Activated CD4-positive, alpha-beta memory T cell treated with anti-CD3 and anti-CD28 coated beads for 36 hours (primary cell): ENCODE data around the gene RCN1. TPM values are rescaled to one million over a fixed set of nuclear protein-coding genes. Genes with fewer than 3 reads are reported as not detected.

ENCODE experiments used
- CTCF ChIA-PET: fragments of 350-600 bp; sonication (Branson Sonifier 250); formaldehyde crosslinking; loops from one replicate; lab custom pipeline; 2021; ENCODE audit warnings: antibody characterized with exemption, inconsistent platforms; lab: Charles Lee
- POLR2A ChIA-PET: fragments of 350-600 bp; sonication (Branson Sonifier 250); formaldehyde crosslinking; loops from one replicate; lab custom pipeline; 2021; ENCODE audit warnings: antibody characterized with exemption; lab: Charles Lee
- DNase-seq: peaks from one replicate; pipeline ENCODE4 v3.0.0-alpha.2; 2020
- H3K27ac Mint-ChIP-seq: one replicate; pipeline ENCODE4 v1.8.0; 2021; ENCODE audit warnings: mixed read lengths
- H3K27me3 Mint-ChIP-seq: one replicate; pipeline ENCODE4 v1.8.0; 2021; ENCODE audit warnings: mixed read lengths
- H3K36me3 Mint-ChIP-seq: one replicate; pipeline ENCODE4 v1.8.0; 2021; ENCODE audit warnings: mixed read lengths
- H3K4me1 Mint-ChIP-seq: one replicate; pipeline ENCODE4 v1.8.0; 2021; ENCODE audit warnings: low read depth, mixed read lengths
- H3K4me3 Mint-ChIP-seq: one replicate; pipeline ENCODE4 v1.8.0; 2021; ENCODE audit warnings: mild to moderate bottlenecking, mixed read lengths
- H3K9me3 Mint-ChIP-seq: one replicate; pipeline ENCODE4 v1.8.0; 2021; ENCODE audit warnings: mixed read lengths
- intact Hi-C: fragments of 100-400 bp; cut with micrococcal nuclease; formaldehyde crosslinking; loops from one replicate; pipeline ENCODE4 v1.15.1; 2023
- total RNA-seq, 2 experiments: library from RNA; stranded (reverse); gene quantifications; one replicate each; pipeline ENCODE4 v1.2.3, GENCODE V29; 2021

Gene RCN1
- total RNA-seq, result 10 to 100 TPM; 25.4 to 27.0 TPM

DNA sequence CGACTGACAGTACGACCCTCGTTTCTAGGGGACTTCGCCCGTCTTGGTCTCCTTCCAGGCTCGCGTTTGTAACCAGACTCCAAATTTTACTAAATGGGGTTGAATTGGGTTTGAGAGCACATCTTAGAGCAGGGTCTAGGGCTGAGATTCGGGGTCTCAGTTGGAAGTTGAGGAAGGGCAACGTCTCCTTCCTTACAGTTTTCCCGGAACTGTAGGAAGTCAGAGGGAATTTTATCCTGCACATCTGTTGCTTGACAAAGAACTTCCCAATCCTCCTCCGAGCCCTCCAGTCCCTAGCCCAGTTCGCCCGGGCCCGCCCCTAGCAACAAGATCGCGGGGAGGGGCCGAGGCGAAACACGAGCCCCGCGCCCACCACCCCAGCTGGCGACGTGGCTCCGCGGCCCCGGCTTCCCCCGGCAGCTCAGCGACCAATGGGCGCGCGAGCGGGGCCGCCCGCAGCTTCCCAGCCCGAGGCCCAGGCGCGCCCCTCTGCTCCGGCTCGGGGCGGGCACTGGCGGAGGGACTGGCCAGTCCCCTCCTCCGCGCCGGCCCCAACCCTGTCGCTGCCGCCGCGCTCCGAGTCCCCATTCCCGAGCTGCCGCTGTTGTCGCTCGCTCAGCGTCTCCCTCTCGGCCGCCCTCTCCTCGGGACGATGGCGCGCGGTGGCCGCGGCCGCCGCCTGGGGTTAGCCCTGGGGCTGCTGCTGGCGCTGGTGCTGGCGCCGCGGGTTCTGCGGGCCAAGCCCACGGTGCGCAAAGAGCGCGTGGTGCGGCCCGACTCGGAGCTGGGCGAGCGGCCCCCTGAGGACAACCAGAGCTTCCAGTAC, at the start of gene RCN1:
Gene RCN1, plus strand, starts transcription at position 530 of the 826 bp plus-strand sequence. Its CDS starts 123 bp downstream, at position 653.
- intact Hi-C loops, result loop anchor here (5.0 to 10.0 kb wide), 4 partner anchors 276 to 723 kb away; partner anchors contain the start of genes DCDC1, DNAJC24, EIF3M and ELP4
- Mint-ChIP-seq H3K27ac (peak within 1 kb of the TSS; percentile 85), H3K9me3 (no peaks in the 10 kb centered on the region), H3K36me3 (no peaks in the 10 kb centered on the region), H3K27me3 (peaks cover 14% of the 10 kb centered on the region), H3K4me1 (peaks cover 39% of the 10 kb centered on the region), H3K4me3 (peak within 1 kb of the TSS; percentile 80)
- ChIA-PET POLR2A (interaction anchor here (1.0 kb wide), 1 partner anchor 48 kb away, joined by 3 read pairs; no protein-coding TSS in a partner anchor), CTCF (interaction anchor here (1.3 kb wide), 1 partner anchor 85 kb away, joined by 3 read pairs; no protein-coding TSS in a partner anchor)
- peak; percentile 50 for DNase-seq

- ChIA-PET POLR2A (no interaction called here), CTCF (interaction anchor here (4.4 kb wide), 1 partner anchor 133 kb away, joined by 23 read pairs; no protein-coding TSS in a partner anchor)
- no peaks in the 10 kb centered on the region for H3K9me3 Mint-ChIP-seq
These were observed 47.1 kb upstream of the RCN1 start for GRCh38 chr11:32043737-32044136.

DNA sequence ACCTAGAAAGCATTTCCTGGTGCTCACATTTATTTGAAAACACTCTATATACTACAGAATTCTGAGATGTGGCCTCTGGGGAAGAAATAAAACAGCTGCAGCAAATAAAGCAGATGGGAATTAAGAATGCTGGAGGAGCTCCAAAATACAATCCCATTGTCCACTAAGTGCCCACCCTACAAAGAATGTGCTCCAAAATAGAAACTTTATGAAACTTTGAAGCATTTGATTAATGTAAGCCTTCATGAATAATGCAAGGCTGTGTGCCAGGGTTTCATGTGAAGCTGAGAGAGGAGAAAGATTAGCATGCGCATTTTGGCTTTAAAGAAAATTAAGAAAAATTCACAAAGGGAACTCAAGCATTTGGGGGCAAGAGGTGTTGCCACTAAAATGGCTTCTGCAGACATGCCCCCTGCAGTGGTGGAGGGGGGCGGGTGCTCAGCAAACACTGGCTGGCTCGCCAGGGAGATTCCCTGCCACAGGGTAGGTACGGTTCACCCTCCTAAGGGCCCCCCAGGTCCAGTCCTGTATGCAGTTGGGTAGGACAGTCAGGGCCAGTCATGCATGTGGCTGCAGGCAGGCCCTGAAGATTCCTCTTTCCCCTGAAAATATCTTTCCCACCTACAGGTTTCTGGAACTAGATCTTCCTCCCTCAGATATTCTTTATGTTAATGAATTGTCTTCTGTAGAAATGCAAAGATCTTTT, 46.6 kb upstream of the RCN1 start:
- H3K4me3 Mint-ChIP-seq, result no peak overlapping the region
- no peak overlapping the region for H3K27ac Mint-ChIP-seq
- POLR2A ChIA-PET, result no interaction called here
- H3K27me3 Mint-ChIP-seq, result peaks cover 16% of the 10 kb centered on the region
- no peaks in the 10 kb centered on the region for H3K36me3 Mint-ChIP-seq
- no peaks in the 10 kb centered on the region for H3K4me1 Mint-ChIP-seq
- intact Hi-C loops, result no loop called here
- CTCF ChIA-PET, result interaction anchor here (4.4 kb wide), 1 partner anchor 132 kb away, joined by 23 read pairs; no protein-coding TSS in a partner anchor
- no peak for DNase-seq
- H3K9me3 Mint-ChIP-seq, result no peaks in the 10 kb centered on the region

More at GRCh38 chr11:32043737-32044136, 47.1 kb upstream of the RCN1 start:
- DNase-seq, result no peak
- H3K4me3 Mint-ChIP-seq, result no peak overlapping the region
- H3K4me1 Mint-ChIP-seq, result no peaks in the 10 kb centered on the region
- no peak overlapping the region for H3K27ac Mint-ChIP-seq
- intact Hi-C loops, result no loop called here
- peaks cover 15% of the 10 kb centered on the region for H3K27me3 Mint-ChIP-seq
- no peaks in the 10 kb centered on the region for H3K36me3 Mint-ChIP-seq

GRCh38 chr11:32045456-32045855, 45.4 kb upstream of the RCN1 start:
- no peak for DNase-seq
- intact Hi-C loops, result no loop called here
- Mint-ChIP-seq H3K4me3 (no peak overlapping the region), H3K9me3 (no peaks in the 10 kb centered on the region), H3K27ac (no peak overlapping the region), H3K36me3 (no peaks in the 10 kb centered on the region), H3K27me3 (peaks cover 15% of the 10 kb centered on the region), H3K4me1 (no peaks in the 10 kb centered on the region)
- ChIA-PET POLR2A (no interaction called here), CTCF (interaction anchor here (1.5 to 4.4 kb wide), 2 partner anchors 10 to 131 kb away, joined by 3 to 23 read pairs; no protein-coding TSS in a partner anchor)

DNA sequence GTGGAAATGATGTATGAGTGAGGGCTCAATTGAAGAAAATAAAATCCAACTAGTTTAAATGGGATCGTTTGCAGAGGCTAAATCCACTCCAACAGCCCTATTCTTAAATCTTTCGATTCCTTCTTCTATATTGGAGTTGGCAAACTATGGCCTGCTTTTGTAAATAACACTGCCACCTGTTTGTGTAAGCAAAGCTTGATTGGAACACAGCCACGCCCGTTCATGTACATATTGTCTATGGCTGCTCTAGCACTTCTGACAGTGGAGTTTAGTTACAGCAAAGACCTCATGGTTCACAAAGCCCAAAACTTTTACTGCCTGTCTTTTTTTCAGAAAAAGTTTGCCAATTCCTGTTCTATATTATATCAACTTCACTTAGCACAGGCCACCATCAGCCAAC, 40.6 kb upstream of the RCN1 start:
- Mint-ChIP-seq H3K4me1 (no peaks in the 10 kb centered on the region), H3K36me3 (no peaks in the 10 kb centered on the region), H3K9me3 (no peaks in the 10 kb centered on the region), H3K4me3 (no peak overlapping the region), H3K27me3 (peaks cover 32% of the 10 kb centered on the region), H3K27ac (no peak overlapping the region)
- ChIA-PET CTCF (interaction anchor here (0.6 to 9.4 kb wide), 5 partner anchors 13 to 590 kb away, joined by 3 to 303 read pairs (median 3); no protein-coding TSS in a partner anchor), POLR2A (no interaction called here)
- intact Hi-C loops, result no loop called here
- no peak for DNase-seq

DNA sequence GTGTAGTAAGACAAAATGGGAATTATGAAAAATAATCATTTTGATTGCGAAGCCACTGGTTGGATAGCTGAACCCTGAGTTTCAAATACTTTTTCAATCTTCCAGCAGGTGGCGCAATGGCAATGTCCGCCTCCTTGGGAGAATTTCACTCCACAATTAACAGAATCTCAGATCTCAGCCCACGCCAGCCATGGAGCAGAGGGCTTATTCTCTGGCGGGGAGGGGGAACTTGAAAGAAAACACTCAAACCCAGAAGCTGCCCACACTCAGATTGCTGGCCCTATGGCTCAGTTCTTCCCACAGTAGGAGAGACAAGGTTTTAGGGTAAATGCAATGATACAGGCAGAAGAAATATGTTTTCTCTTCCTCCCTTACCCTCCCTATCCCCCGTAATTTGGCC, 38.7 kb upstream of the RCN1 start:
- Mint-ChIP-seq H3K36me3 (no peaks in the 10 kb centered on the region), H3K9me3 (no peaks in the 10 kb centered on the region), H3K4me3 (no peak overlapping the region), H3K27me3 (peaks cover 34% of the 10 kb centered on the region), H3K4me1 (no peaks in the 10 kb centered on the region), H3K27ac (no peak overlapping the region)
- ChIA-PET CTCF (interaction anchor here (0.6 to 9.4 kb wide), 28 partner anchors 9 to 727 kb away, joined by 3 to 303 read pairs (median 3); no protein-coding TSS in a partner anchor), POLR2A (no interaction called here)
- DNase-seq, result peak; percentile 60
- intact Hi-C loops, result loop anchor here (1.0 kb wide), 2 partner anchors 124 to 245 kb away; no protein-coding TSS in a partner anchor

GRCh38 chr11:32053151-32053888, 37.6 kb upstream of the RCN1 start:
- H3K27me3 Mint-ChIP-seq, result peaks cover 35% of the 10 kb centered on the region
- CTCF ChIA-PET, result interaction anchor here (0.6 to 9.4 kb wide), 16 partner anchors 8 to 726 kb away, joined by 3 to 303 read pairs (median 4); no protein-coding TSS in a partner anchor
- no peak for DNase-seq
- no peaks in the 10 kb centered on the region for H3K9me3 Mint-ChIP-seq
- no peaks in the 10 kb centered on the region for H3K4me1 Mint-ChIP-seq
- no peak overlapping the region for H3K27ac Mint-ChIP-seq
- H3K4me3 Mint-ChIP-seq, result no peak overlapping the region
- POLR2A ChIA-PET, result no interaction called here
- intact Hi-C loops, result no loop called here
- H3K36me3 Mint-ChIP-seq, result no peaks in the 10 kb centered on the region

GRCh38 chr11:32055861-32056260, 35.0 kb upstream of the RCN1 start:
- peaks cover 35% of the 10 kb centered on the region for H3K27me3 Mint-ChIP-seq
- H3K27ac Mint-ChIP-seq, result no peak overlapping the region
- no peak overlapping the region for H3K4me3 Mint-ChIP-seq
- no peaks in the 10 kb centered on the region for H3K9me3 Mint-ChIP-seq
- H3K36me3 Mint-ChIP-seq, result no peaks in the 10 kb centered on the region
- DNase-seq, result no peak
- CTCF ChIA-PET, result interaction anchor here (0.8 to 9.4 kb wide), 5 partner anchors 10 to 242 kb away, joined by 3 to 303 read pairs (median 3); no protein-coding TSS in a partner anchor
- intact Hi-C loops, result no loop called here
- POLR2A ChIA-PET, result no interaction called here
- no peaks in the 10 kb centered on the region for H3K4me1 Mint-ChIP-seq

DNA sequence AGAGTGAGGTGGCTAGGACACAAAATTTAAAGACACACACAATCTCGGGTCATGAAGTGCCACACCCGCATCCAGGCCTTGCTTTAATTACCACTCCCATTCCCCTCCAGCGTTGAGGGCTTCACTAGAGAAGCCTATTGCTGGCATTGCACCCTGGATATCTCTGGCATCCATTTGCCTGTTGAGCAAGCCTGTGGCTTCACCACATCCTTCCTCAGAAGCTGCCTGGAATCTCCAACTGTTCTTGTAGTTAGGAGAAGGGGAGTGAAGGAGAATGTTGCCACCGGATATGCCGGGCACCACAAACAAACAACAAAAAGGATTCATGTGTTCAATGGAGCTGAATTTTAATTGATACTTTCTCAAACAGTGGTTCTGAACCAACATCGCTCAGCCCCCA, 34.4 kb upstream of the RCN1 start:
- Mint-ChIP-seq H3K27ac (no peak overlapping the region), H3K4me3 (no peak overlapping the region), H3K36me3 (no peaks in the 10 kb centered on the region), H3K4me1 (no peaks in the 10 kb centered on the region), H3K27me3 (peaks cover 32% of the 10 kb centered on the region), H3K9me3 (no peaks in the 10 kb centered on the region)
- ChIA-PET POLR2A (no interaction called here), CTCF (interaction anchor here (1.2 to 9.4 kb wide), 2 partner anchors 116 to 241 kb away, joined by 3 to 303 read pairs; no protein-coding TSS in a partner anchor)
- intact Hi-C loops, result no loop called here
- no peak for DNase-seq

GRCh38 chr11:32059686-32060462, 31.0 kb upstream of the RCN1 start:
- Mint-ChIP-seq H3K36me3 (no peaks in the 10 kb centered on the region), H3K27me3 (peaks cover 27% of the 10 kb centered on the region), H3K4me3 (no peak overlapping the region), H3K9me3 (no peaks in the 10 kb centered on the region), H3K4me1 (no peaks in the 10 kb centered on the region), H3K27ac (no peak overlapping the region)
- intact Hi-C loops, result no loop called here
- ChIA-PET CTCF (interaction anchor here (1.0 to 1.8 kb wide), 2 partner anchors 8 to 117 kb away, joined by 5 to 10 read pairs; no protein-coding TSS in a partner anchor), POLR2A (no interaction called here)
- DNase-seq, result no peak
